ENCODE results near the gene SRPRB.
A peak's percentile ranks its signal among the peaks of the same experiment; 100 is the strongest.

The SRPRB gene, protein sequence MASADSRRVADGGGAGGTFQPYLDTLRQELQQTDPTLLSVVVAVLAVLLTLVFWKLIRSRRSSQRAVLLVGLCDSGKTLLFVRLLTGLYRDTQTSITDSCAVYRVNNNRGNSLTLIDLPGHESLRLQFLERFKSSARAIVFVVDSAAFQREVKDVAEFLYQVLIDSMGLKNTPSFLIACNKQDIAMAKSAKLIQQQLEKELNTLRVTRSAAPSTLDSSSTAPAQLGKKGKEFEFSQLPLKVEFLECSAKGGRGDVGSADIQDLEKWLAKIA

GRCh38 chr3:133805702-133806475 lies at the start of gene SRPRB:
Gene SRPRB, plus strand, starts transcription at chr3:133805815. Its CDS starts 34 bp downstream, at chr3:133805849.
- peak; percentile 93 for DNase-seq (ENCODE audit: low read depth)
- TF ChIP-seq CTCF (IDR thresholded peaks at IDR 0.05; ENCODE audit: low read length, missing control alignments): no peak
- peak within 1 kb of the TSS; percentile 82 for H3K4me3 ChIP-seq (replicated peaks; ENCODE audit: low read depth, low read length)

DNA sequence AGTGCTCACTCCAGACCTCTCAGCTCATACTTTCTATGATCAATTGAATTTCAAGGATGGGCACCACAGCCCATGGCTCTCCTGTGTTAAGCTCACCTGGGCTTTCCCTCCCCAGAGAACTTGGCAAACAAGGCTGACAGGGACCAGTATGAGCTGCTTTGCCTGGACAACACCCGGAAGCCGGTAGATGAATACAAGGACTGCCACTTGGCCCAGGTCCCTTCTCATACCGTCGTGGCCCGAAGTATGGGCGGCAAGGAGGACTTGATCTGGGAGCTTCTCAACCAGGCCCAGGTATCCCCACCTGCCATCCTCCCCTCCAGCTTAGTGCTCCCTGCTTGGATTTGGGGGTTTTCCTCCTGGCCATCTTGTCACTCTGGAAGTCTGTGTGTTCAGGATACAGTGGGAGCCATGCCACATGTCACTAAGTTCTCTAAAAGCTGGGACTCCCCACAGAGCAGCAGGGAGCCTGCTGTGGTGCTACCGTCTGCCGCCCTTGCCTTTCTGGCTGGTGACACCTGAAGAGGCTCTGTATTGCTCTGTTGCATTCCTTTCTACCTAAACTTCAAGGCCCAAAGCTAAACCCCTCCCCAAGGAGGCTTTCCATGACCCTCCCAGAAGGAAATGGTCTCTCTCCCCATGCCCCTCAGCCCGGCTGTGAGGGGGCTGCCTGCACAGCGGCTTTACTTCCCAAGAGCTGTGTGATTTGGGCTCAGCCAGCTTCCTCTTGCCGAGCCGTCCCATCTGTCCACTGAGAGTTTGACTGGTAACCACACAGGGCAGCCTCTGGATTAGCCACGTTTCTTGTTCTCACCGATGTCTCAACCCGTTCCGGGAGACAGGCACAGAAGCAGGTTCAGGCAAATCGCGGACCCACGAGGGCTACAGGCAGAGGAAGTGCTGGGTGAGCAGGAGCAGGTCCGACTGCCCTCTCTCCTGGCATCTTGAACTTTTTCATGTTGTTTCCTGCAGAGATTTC lies 48.6 kb upstream of the SRPRB start:
- TF ChIP-seq CTCF (IDR thresholded peaks at IDR 0.05; ENCODE audit: low read length, missing control alignments): no peak
- no peak overlapping the region for H3K4me3 ChIP-seq (replicated peaks; ENCODE audit: low read depth, low read length)
- DNase-seq (ENCODE audit: low read depth): no peak

- no peak for TF ChIP-seq CTCF (IDR thresholded peaks at IDR 0.05; ENCODE audit: low read length, missing control alignments)
- DNase-seq (ENCODE audit: low read depth): no peak
Observed at GRCh38 chr3:133757701-133758567, 47.7 kb upstream of the SRPRB start.

GRCh38 chr3:133758568-133758928 lies 47.1 kb upstream of the SRPRB start:
- TF ChIP-seq CTCF (IDR thresholded peaks at IDR 0.05; ENCODE audit: low read length, missing control alignments): no peak
- DNase-seq (ENCODE audit: low read depth): no peak
- no peak overlapping the region for H3K4me3 ChIP-seq (replicated peaks; ENCODE audit: low read depth, low read length)

More at GRCh38 chr3:133757701-133758567, 47.7 kb upstream of the SRPRB start:
- no peak overlapping the region for H3K4me3 ChIP-seq (replicated peaks; ENCODE audit: low read depth, low read length)

- TF ChIP-seq CTCF (IDR thresholded peaks at IDR 0.05; ENCODE audit: low read length, missing control alignments): no peak
- DNase-seq (ENCODE audit: low read depth): no peak
- no peak overlapping the region for H3K4me3 ChIP-seq (replicated peaks; ENCODE audit: low read depth, low read length)
Observed at GRCh38 chr3:133758964-133759739, 46.5 kb upstream of the SRPRB start.

All from fibroblast of pulmonary artery (primary cell).